Keratinocyte (primary cell): ENCODE data around the gene FOXL2NB. TPM values are rescaled to one million over a fixed set of nuclear protein-coding genes. Genes with fewer than 3 reads are reported as not detected.

Experiments used
- DNase-seq: peaks from one replicate; pipeline ENCODE4 v3.0.0-alpha.2; 2011; ENCODE audit warnings: low read depth, missing footprints, low spot score
- FAIRE-seq: peaks from 2 replicates; lab custom pipeline; 2011; peaks lifted over from hg19 to GRCh38; lab: Jason Lieb, UNC
- H2AFZ ChIP-seq: 2 replicates; pipeline ENCODE4 v1.6.0; 2012; ENCODE audit warnings: low read length, control low read depth, inconsistent platforms; ENCODE audit not compliant: control insufficient read depth
- H3K27ac ChIP-seq: 2 replicates; pipeline ENCODE4 v1.5.1; 2011; ENCODE audit warnings: low read length; ENCODE audit not compliant: control insufficient read depth, insufficient read depth
- H3K27me3 ChIP-seq: 3 replicates; pipeline ENCODE4 v1.6.0; 2011; ENCODE audit warnings: low read length; ENCODE audit not compliant: control insufficient read depth, insufficient read depth; ENCODE audit errors: extremely low read depth
- H3K36me3 ChIP-seq, 2 experiments: 2 replicates in 1 of 2; 3 replicates in 1 of 2; pipeline ENCODE4 v1.5.1; 2011; ENCODE audit warnings: low read length in 2 of 2, mild to moderate bottlenecking in 1 of 2; ENCODE audit not compliant: control insufficient read depth in 2 of 2, insufficient read depth in 2 of 2; ENCODE audit errors: extremely low read depth in 1 of 2
- H3K4me1 ChIP-seq: 3 replicates; pipeline ENCODE4 v1.5.1; 2011; ENCODE audit warnings: low read length; ENCODE audit not compliant: control insufficient read depth, insufficient read depth; ENCODE audit errors: extremely low read depth
- H3K4me2 ChIP-seq: 3 replicates; pipeline ENCODE4 v1.6.0; 2011; ENCODE audit warnings: low read depth, low read length; ENCODE audit not compliant: control insufficient read depth, insufficient read depth; ENCODE audit errors: extremely low read depth
- H3K4me3 ChIP-seq, 3 experiments: fragments of 200-600 bp in 1 of 3; sonication (generic) in 1 of 3; 2 replicates in 2 of 3; 3 replicates in 1 of 3; pipeline ENCODE4 v1.5.1; 2011 to 2016; ENCODE audit warnings: low read length in 3 of 3, mild to moderate bottlenecking in 3 of 3, control low read depth in 2 of 3, inconsistent platforms in 1 of 3, low read depth in 1 of 3, mixed read lengths in 1 of 3, mixed run types in 1 of 3, moderate library complexity in 1 of 3; ENCODE audit not compliant: control insufficient read depth in 2 of 3, insufficient read depth in 2 of 3; ENCODE audit errors: extremely low read depth in 1 of 3
- H3K79me2 ChIP-seq: 2 replicates; pipeline ENCODE4 v1.6.0; 2012; ENCODE audit warnings: low read length; ENCODE audit not compliant: control insufficient read depth, insufficient read depth
- H3K9ac ChIP-seq: 3 replicates; pipeline ENCODE4 v1.6.0; 2011; ENCODE audit warnings: low read length; ENCODE audit not compliant: control insufficient read depth, insufficient read depth; ENCODE audit errors: extremely low read depth
- H3K9me1 ChIP-seq: 3 replicates; pipeline ENCODE4 v1.6.0; 2011; ENCODE audit warnings: low read length; ENCODE audit not compliant: control insufficient read depth, insufficient read depth; ENCODE audit errors: extremely low read depth
- H3K9me3 ChIP-seq: 2 replicates; pipeline ENCODE4 v1.5.1; 2012; ENCODE audit warnings: low read depth, low read length; ENCODE audit not compliant: control insufficient read depth
- H4K20me1 ChIP-seq: 3 replicates; pipeline ENCODE4 v1.6.0; 2011; ENCODE audit warnings: low read length; ENCODE audit not compliant: control insufficient read depth, insufficient read depth; ENCODE audit errors: extremely low read depth
- CTCF ChIP-seq, 3 experiments: IDR thresholded peaks in 1 of 3; conservative IDR thresholded peaks in 1 of 3; optimal IDR thresholded peaks in 1 of 3; 2 replicates in 2 of 3; 3 replicates in 1 of 3; pipeline versions ENCODE3 to v1.5.1; 2011; ENCODE audit warnings: low read length in 3 of 3, mild to moderate bottlenecking in 3 of 3, moderate library complexity in 2 of 3, control low read depth in 1 of 3, inconsistent platforms in 1 of 3; ENCODE audit not compliant: insufficient read depth in 2 of 3; ENCODE audit errors: extremely low read depth in 1 of 3
- EZH2 ChIP-seq: IDR thresholded peaks from one replicate; pipeline ENCODE4 v1.6.1; 2012; ENCODE audit warnings: inconsistent platforms, mild to moderate bottlenecking, low read length, moderate library complexity
- dilution Hi-C: fragments of 300-500 bp; cut with MboI; formaldehyde crosslinking; loops from one replicate; pipeline ENCODE4 v1.7.0; 2020; ENCODE audit warnings: low sequenced_read_pairs; ENCODE audit not compliant: extremely low pct_ligation_motif_present
- polyA plus RNA-seq, 5 experiments: library from polyadenylated mRNA; depleted of rRNA in 3 of 5; stranded (reverse) in 3 of 5; stranded (forward) in 1 of 5; unstranded in 1 of 5; fragments of >200 nt; gene quantifications; 1 replicate in 1 of 5; 2 replicates in 3 of 5; 3 replicates in 1 of 5; pipeline versions ENCODE4 v1.2.1 to v1.2.3, GENCODE V29; 2011 to 2012; ENCODE audit warnings: missing spikeins in 2 of 5, low read depth in 1 of 5, low replicate concordance in 1 of 5

The FOXL2NB gene
- polyA plus RNA-seq, 1 donor (not counting 4 experiments of a cell fraction or from before 2014, with no cell fraction given): 0.38 TPM

GRCh38 chr3:138972941-138973340 lies 25.9 kb downstream of the FOXL2NB start:
- Histone ChIP-seq H3K4me2 (no peak overlapping the region), H3K79me2 (no peaks in the 10 kb centered on the region), H3K27me3 (no peaks in the 10 kb centered on the region), H3K27ac (no peak overlapping the region), H3K4me1 (no peaks in the 10 kb centered on the region), H3K4me3 (no peak overlapping the region), H4K20me1 (no peaks in the 10 kb centered on the region), H3K9me3 (no peaks in the 10 kb centered on the region), H2AFZ (no peak overlapping the region), H3K9ac (no peak overlapping the region), H3K9me1 (no peaks in the 10 kb centered on the region), H3K36me3 (no peaks in the 10 kb centered on the region)
- FAIRE-seq (no peak), DNase-seq (no peak)
- dilution Hi-C loops: no loop called here
- TF ChIP-seq CTCF (optimal IDR thresholded peaks at IDR 0.05 in 1 of 3, IDR thresholded peaks at IDR 0.05 in 1 of 3, conservative IDR thresholded peaks at IDR 0.05 in 1 of 3; ENCODE audit: extremely low read depth in 1 of 3, insufficient read depth in 2 of 3, low read length in 3 of 3): no peak
- no peak for TF ChIP-seq EZH2

- dilution Hi-C loops: no loop called here
- no peak overlapping the region for H3K4me3 ChIP-seq
- no peak for FAIRE-seq
Observed at GRCh38 chr3:138974462-138974861, 27.4 kb downstream of the FOXL2NB start.

More at GRCh38 chr3:138974462-138974861, 27.4 kb downstream of the FOXL2NB start:
- Histone ChIP-seq H3K4me2 (no peak overlapping the region), H3K79me2 (no peaks in the 10 kb centered on the region), H3K9me3 (no peaks in the 10 kb centered on the region), H3K9ac (no peak overlapping the region), H3K36me3 (no peaks in the 10 kb centered on the region), H2AFZ (no peak overlapping the region), H3K4me1 (no peaks in the 10 kb centered on the region), H3K27me3 (no peaks in the 10 kb centered on the region), H3K27ac (no peak overlapping the region), H4K20me1 (no peaks in the 10 kb centered on the region), H3K9me1 (no peaks in the 10 kb centered on the region)
- DNase-seq: no peak
- TF ChIP-seq EZH2: no peak
- TF ChIP-seq CTCF (optimal IDR thresholded peaks at IDR 0.05 in 1 of 3, IDR thresholded peaks at IDR 0.05 in 1 of 3, conservative IDR thresholded peaks at IDR 0.05 in 1 of 3; ENCODE audit: extremely low read depth in 1 of 3, insufficient read depth in 2 of 3, low read length in 3 of 3): no peak
